ENCODE measurements around the gene CD82. TPM values are rescaled to one million over a fixed set of nuclear protein-coding genes. Genes with fewer than 3 reads are reported as not detected.

CD82 gene
- polyA plus RNA-seq, 1 donor (not counting 4 experiments of a cell fraction or from before 2014, with no cell fraction given), result 118 TPM

DNA sequence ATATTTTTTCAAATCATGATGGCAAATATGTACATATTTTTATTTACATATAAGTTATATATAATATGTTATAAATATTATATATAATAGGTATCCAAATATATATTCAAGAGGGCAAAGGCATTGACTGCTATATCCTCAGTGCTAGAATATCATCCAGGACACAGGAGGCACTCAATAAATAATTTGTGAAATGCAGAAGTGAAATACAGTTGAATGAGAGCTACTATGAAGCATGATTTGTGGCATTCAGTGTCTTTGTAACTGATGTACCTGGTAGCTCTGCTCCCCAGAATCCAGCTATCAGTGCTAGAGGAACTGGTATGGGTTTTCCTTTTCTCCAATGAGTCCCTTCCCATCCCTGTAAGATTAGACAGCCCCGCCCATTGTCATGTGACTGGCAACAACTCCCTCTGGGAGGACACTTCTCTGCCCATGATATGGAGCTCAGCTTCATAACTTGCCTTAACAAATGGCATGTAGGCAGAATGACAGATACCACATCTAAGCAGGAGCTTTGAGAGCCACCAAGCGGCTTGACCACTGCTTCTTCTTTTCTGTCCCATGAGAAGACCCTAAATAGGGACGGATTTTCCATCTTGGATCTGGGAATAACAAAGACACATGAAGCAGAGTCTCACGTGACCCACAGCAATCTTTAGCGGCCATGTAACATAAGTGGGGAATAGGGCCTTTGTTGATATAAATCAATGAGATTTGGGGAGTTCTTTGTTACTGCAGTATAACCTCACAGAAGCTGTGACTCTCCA is 10.2 kb upstream of the CD82 start:
- Histone ChIP-seq H3K27ac (ENCODE audit: control insufficient read depth, insufficient read depth, low read length) (no peak overlapping the region), H3K4me2 (ENCODE audit: control insufficient read depth, extremely low read depth, insufficient read depth, low read depth, low read length) (no peak overlapping the region), H3K4me3 (ENCODE audit: control insufficient read depth in 2 of 3, extremely low read depth in 1 of 3, insufficient read depth in 2 of 3, low read depth in 1 of 3, low read length in 3 of 3) (no peak overlapping the region), H4K20me1 (ENCODE audit: control insufficient read depth, extremely low read depth, insufficient read depth, low read length) (no peaks in the 10 kb centered on the region), H3K9ac (ENCODE audit: control insufficient read depth, extremely low read depth, insufficient read depth, low read length) (no peak overlapping the region), H2AFZ (ENCODE audit: control insufficient read depth, low read length) (no peak overlapping the region), H3K4me1 (ENCODE audit: control insufficient read depth, extremely low read depth, insufficient read depth, low read length) (peaks cover 11% of the 10 kb centered on the region), H3K27me3 (ENCODE audit: control insufficient read depth, extremely low read depth, insufficient read depth, low read length) (no peaks in the 10 kb centered on the region), H3K36me3 (ENCODE audit: control insufficient read depth in 2 of 2, extremely low read depth in 1 of 2, insufficient read depth in 2 of 2, low read length in 2 of 2) (no peaks in the 10 kb centered on the region), H3K79me2 (ENCODE audit: control insufficient read depth, insufficient read depth, low read length) (no peaks in the 10 kb centered on the region), H3K9me1 (ENCODE audit: control insufficient read depth, extremely low read depth, insufficient read depth, low read length) (no peaks in the 10 kb centered on the region), H3K9me3 (ENCODE audit: control insufficient read depth, low read depth, low read length) (no peaks in the 10 kb centered on the region)
- dilution Hi-C loops (cut with MboI; ENCODE audit: extremely low pct_ligation_motif_present, low sequenced_read_pairs), result no loop called here
- no peak for TF ChIP-seq EZH2 (IDR thresholded peaks at IDR 0.05; ENCODE audit: low read length)
- TF ChIP-seq, protein P1, sequence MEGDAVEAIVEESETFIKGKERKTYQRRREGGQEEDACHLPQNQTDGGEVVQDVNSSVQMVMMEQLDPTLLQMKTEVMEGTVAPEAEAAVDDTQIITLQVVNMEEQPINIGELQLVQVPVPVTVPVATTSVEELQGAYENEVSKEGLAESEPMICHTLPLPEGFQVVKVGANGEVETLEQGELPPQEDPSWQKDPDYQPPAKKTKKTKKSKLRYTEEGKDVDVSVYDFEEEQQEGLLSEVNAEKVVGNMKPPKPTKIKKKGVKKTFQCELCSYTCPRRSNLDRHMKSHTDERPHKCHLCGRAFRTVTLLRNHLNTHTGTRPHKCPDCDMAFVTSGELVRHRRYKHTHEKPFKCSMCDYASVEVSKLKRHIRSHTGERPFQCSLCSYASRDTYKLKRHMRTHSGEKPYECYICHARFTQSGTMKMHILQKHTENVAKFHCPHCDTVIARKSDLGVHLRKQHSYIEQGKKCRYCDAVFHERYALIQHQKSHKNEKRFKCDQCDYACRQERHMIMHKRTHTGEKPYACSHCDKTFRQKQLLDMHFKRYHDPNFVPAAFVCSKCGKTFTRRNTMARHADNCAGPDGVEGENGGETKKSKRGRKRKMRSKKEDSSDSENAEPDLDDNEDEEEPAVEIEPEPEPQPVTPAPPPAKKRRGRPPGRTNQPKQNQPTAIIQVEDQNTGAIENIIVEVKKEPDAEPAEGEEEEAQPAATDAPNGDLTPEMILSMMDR (optimal IDR thresholded peaks at IDR 0.05 in 1 of 3, IDR thresholded peaks at IDR 0.05 in 1 of 3, conservative IDR thresholded peaks at IDR 0.05 in 1 of 3; ENCODE audit: extremely low read depth in 1 of 3, insufficient read depth in 2 of 3, low read length in 3 of 3), result no peak
- DNase-seq (ENCODE audit: low read depth, low spot score) (no peak), FAIRE-seq (no peak)

DNA sequence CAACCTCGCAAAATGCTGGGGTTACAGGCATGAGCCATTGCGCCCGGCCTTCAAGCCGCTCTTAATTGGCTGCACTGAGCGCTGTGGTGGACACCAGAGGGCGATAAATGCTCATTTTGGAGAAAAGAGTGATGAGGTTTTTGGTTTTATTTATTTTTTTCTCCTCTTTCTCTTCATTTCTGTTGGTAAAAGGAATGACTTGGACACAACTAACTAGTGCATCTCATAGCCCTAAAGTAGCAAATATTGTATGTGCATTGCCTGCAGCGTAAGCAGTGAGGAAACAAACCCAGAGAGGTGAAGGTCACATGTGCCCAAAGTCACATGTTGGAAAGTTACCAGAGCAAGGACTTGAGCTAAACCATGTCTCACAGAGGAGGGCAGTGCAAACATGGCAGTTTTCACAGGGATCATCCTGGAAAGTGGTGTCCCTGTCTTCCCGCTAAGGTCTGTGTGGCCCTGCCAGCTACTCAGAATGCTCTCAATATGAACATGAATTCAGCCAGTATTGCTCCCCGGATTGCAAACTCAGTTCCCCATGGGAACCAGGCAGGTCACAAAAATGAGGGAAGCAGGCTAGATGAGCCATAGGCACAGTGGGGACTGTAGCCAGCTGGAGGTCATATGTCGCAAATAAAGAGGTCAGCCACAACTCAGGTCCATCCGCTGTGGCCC is 8.6 kb upstream of the CD82 start:
- peaks cover 23% of the 10 kb centered on the region for H3K4me1 ChIP-seq (ENCODE audit: control insufficient read depth, extremely low read depth, insufficient read depth, low read length)
- H3K4me2 ChIP-seq (ENCODE audit: control insufficient read depth, extremely low read depth, insufficient read depth, low read depth, low read length), result no peak overlapping the region
- no peaks in the 10 kb centered on the region for H3K27me3 ChIP-seq (ENCODE audit: control insufficient read depth, extremely low read depth, insufficient read depth, low read length)
- H3K9me1 ChIP-seq (ENCODE audit: control insufficient read depth, extremely low read depth, insufficient read depth, low read length), result no peaks in the 10 kb centered on the region
- no peak overlapping the region for H3K4me3 ChIP-seq (ENCODE audit: control insufficient read depth in 2 of 3, extremely low read depth in 1 of 3, insufficient read depth in 2 of 3, low read depth in 1 of 3, low read length in 3 of 3)
- dilution Hi-C loops (cut with MboI; ENCODE audit: extremely low pct_ligation_motif_present, low sequenced_read_pairs), result no loop called here
- no peaks in the 10 kb centered on the region for H4K20me1 ChIP-seq (ENCODE audit: control insufficient read depth, extremely low read depth, insufficient read depth, low read length)
- H3K36me3 ChIP-seq (ENCODE audit: control insufficient read depth in 2 of 2, extremely low read depth in 1 of 2, insufficient read depth in 2 of 2, low read length in 2 of 2), result no peaks in the 10 kb centered on the region
- FAIRE-seq (no peak), DNase-seq (ENCODE audit: low read depth, low spot score) (no peak)
- no peak overlapping the region for H3K9ac ChIP-seq (ENCODE audit: control insufficient read depth, extremely low read depth, insufficient read depth, low read length)
- H2AFZ ChIP-seq (ENCODE audit: control insufficient read depth, low read length), result no peak overlapping the region
- H3K9me3 ChIP-seq (ENCODE audit: control insufficient read depth, low read depth, low read length), result no peaks in the 10 kb centered on the region
- H3K79me2 ChIP-seq (ENCODE audit: control insufficient read depth, insufficient read depth, low read length), result no peaks in the 10 kb centered on the region
- TF ChIP-seq, protein P1 (optimal IDR thresholded peaks at IDR 0.05 in 1 of 3, IDR thresholded peaks at IDR 0.05 in 1 of 3, conservative IDR thresholded peaks at IDR 0.05 in 1 of 3; ENCODE audit: extremely low read depth in 1 of 3, insufficient read depth in 2 of 3, low read length in 3 of 3), result peak; percentile 63 to 72 (median 69)
- no peak for TF ChIP-seq EZH2 (IDR thresholded peaks at IDR 0.05; ENCODE audit: low read length)
- H3K27ac ChIP-seq (ENCODE audit: control insufficient read depth, insufficient read depth, low read length), result no peak overlapping the region
